Loucy (cell line): ENCODE results near the gene CACNA2D1.

Experiments
- CTCF ChIP-seq: fragments of 200-600 bp; sonication (generic); conservative IDR thresholded peaks from 2 replicates; pipeline ENCODE4 v1.5.1; 2014; ENCODE audit warnings: mild to moderate bottlenecking, antibody characterized with exemption, low read length
- EZH2phosphoT487 ChIP-seq: fragments of 200-600 bp; IDR thresholded peaks from 2 replicates; pipeline ENCODE4 v1.6.1; 2018; ENCODE audit warnings: antibody characterized with exemption, mild to moderate bottlenecking, moderate library complexity, borderline replicate concordance

- no peak for TF ChIP-seq CTCF
- TF ChIP-seq EZH2phosphoT487 = no peak
These were observed 427.8 kb downstream of the CACNA2D1 start for GRCh38 chr7:82015751-82016150.
